ENCODE measurements around the gene UGT3A2.

The UGT3A2 gene

GRCh38 chr5:36068751-36069281 lies 2.1 kb upstream of the UGT3A2 start:
- no peaks in the 10 kb centered on the region for H3K36me3 ChIP-seq (ENCODE audit: insufficient read depth, low read length)
- peaks cover 33% of the 10 kb centered on the region for H3K27me3 ChIP-seq (ENCODE audit: insufficient read depth, low read length)
- no peaks in the 10 kb centered on the region for H3K9me3 ChIP-seq (ENCODE audit: low read length)
- H3K4me1 ChIP-seq (ENCODE audit: insufficient read depth, low read length) = peaks cover 3% of the 10 kb centered on the region
- no peak overlapping the region for H3K4me3 ChIP-seq (ENCODE audit: low read length)
- no peak overlapping the region for H2AFZ ChIP-seq (ENCODE audit: low read depth, low read length)

GRCh38 chr5:36066001-36066539 lies 612 bp downstream of the UGT3A2 start:
- H3K4me3 ChIP-seq (ENCODE audit: low read length) = peak overlapping the region; percentile 17

GRCh38 chr5:36060420-36060887 lies 6.2 kb downstream of the UGT3A2 start:
- H3K27me3 ChIP-seq (ENCODE audit: insufficient read depth, low read length) = peaks cover 7% of the 10 kb centered on the region
- H2AFZ ChIP-seq (ENCODE audit: low read depth, low read length) = no peak overlapping the region
- H3K4me1 ChIP-seq (ENCODE audit: insufficient read depth, low read length) = no peaks in the 10 kb centered on the region
- no peak overlapping the region for H3K4me3 ChIP-seq (ENCODE audit: low read length)
- no peaks in the 10 kb centered on the region for H3K9me3 ChIP-seq (ENCODE audit: low read length)
- no peaks in the 10 kb centered on the region for H3K36me3 ChIP-seq (ENCODE audit: insufficient read depth, low read length)

More at GRCh38 chr5:36066001-36066539, 612 bp downstream of the UGT3A2 start:
- Histone ChIP-seq H3K9me3 (ENCODE audit: low read length) (no peaks in the 10 kb centered on the region), H3K27me3 (ENCODE audit: insufficient read depth, low read length) (peaks cover 31% of the 10 kb centered on the region), H3K36me3 (ENCODE audit: insufficient read depth, low read length) (no peaks in the 10 kb centered on the region), H2AFZ (ENCODE audit: low read depth, low read length) (peak overlapping the region; percentile 75), H3K4me1 (ENCODE audit: insufficient read depth, low read length) (peaks cover 3% of the 10 kb centered on the region)

GRCh38 chr5:36059571-36060419 lies 6.9 kb downstream of the UGT3A2 start:
- Histone ChIP-seq H3K27me3 (ENCODE audit: insufficient read depth, low read length) (peaks cover under 1% of the 10 kb centered on the region), H2AFZ (ENCODE audit: low read depth, low read length) (no peak overlapping the region), H3K4me3 (ENCODE audit: low read length) (no peak overlapping the region), H3K4me1 (ENCODE audit: insufficient read depth, low read length) (no peaks in the 10 kb centered on the region), H3K36me3 (ENCODE audit: insufficient read depth, low read length) (no peaks in the 10 kb centered on the region), H3K9me3 (ENCODE audit: low read length) (no peaks in the 10 kb centered on the region)

GRCh38 chr5:36058776-36059175 lies 7.9 kb downstream of the UGT3A2 start:
- no peaks in the 10 kb centered on the region for H3K27me3 ChIP-seq (ENCODE audit: insufficient read depth, low read length)
- H3K4me3 ChIP-seq (ENCODE audit: low read length) = no peak overlapping the region
- H3K4me1 ChIP-seq (ENCODE audit: insufficient read depth, low read length) = no peaks in the 10 kb centered on the region
- H2AFZ ChIP-seq (ENCODE audit: low read depth, low read length) = no peak overlapping the region
- H3K36me3 ChIP-seq (ENCODE audit: insufficient read depth, low read length) = no peaks in the 10 kb centered on the region
- no peaks in the 10 kb centered on the region for H3K9me3 ChIP-seq (ENCODE audit: low read length)

- H3K9me3 ChIP-seq (ENCODE audit: low read length) = no peaks in the 10 kb centered on the region
- H3K27me3 ChIP-seq (ENCODE audit: insufficient read depth, low read length) = no peaks in the 10 kb centered on the region
- H3K4me3 ChIP-seq (ENCODE audit: low read length) = no peak overlapping the region
- no peaks in the 10 kb centered on the region for H3K36me3 ChIP-seq (ENCODE audit: insufficient read depth, low read length)
- no peak overlapping the region for H2AFZ ChIP-seq (ENCODE audit: low read depth, low read length)
- H3K4me1 ChIP-seq (ENCODE audit: insufficient read depth, low read length) = no peaks in the 10 kb centered on the region
Observed at GRCh38 chr5:36057386-36057785, 9.3 kb downstream of the UGT3A2 start.

- Histone ChIP-seq H3K27me3 (ENCODE audit: insufficient read depth, low read length) (no peaks in the 10 kb centered on the region), H3K36me3 (ENCODE audit: insufficient read depth, low read length) (no peaks in the 10 kb centered on the region), H3K4me3 (ENCODE audit: low read length) (no peak overlapping the region), H3K4me1 (ENCODE audit: insufficient read depth, low read length) (no peaks in the 10 kb centered on the region), H3K9me3 (ENCODE audit: low read length) (no peaks in the 10 kb centered on the region), H2AFZ (ENCODE audit: low read depth, low read length) (no peak overlapping the region)
Observed at GRCh38 chr5:36056422-36056821, 10.3 kb downstream of the UGT3A2 start.

- Histone ChIP-seq H3K27me3 (ENCODE audit: insufficient read depth, low read length) (no peaks in the 10 kb centered on the region), H3K4me3 (ENCODE audit: low read length) (no peak overlapping the region), H3K9me3 (ENCODE audit: low read length) (no peaks in the 10 kb centered on the region), H3K36me3 (ENCODE audit: insufficient read depth, low read length) (no peaks in the 10 kb centered on the region), H3K4me1 (ENCODE audit: insufficient read depth, low read length) (no peaks in the 10 kb centered on the region), H2AFZ (ENCODE audit: low read depth, low read length) (no peak overlapping the region)
Observed at GRCh38 chr5:36055984-36056383, 10.7 kb downstream of the UGT3A2 start.

- H3K4me3 ChIP-seq (ENCODE audit: low read length) = no peak overlapping the region
- H3K9me3 ChIP-seq (ENCODE audit: low read length) = no peaks in the 10 kb centered on the region
- H2AFZ ChIP-seq (ENCODE audit: low read depth, low read length) = no peak overlapping the region
- no peaks in the 10 kb centered on the region for H3K27me3 ChIP-seq (ENCODE audit: insufficient read depth, low read length)
- no peaks in the 10 kb centered on the region for H3K4me1 ChIP-seq (ENCODE audit: insufficient read depth, low read length)
- no peaks in the 10 kb centered on the region for H3K36me3 ChIP-seq (ENCODE audit: insufficient read depth, low read length)
Observed at GRCh38 chr5:36054647-36055046, 12.0 kb downstream of the UGT3A2 start.

- Histone ChIP-seq H3K36me3 (ENCODE audit: insufficient read depth, low read length) (no peaks in the 10 kb centered on the region), H3K9me3 (ENCODE audit: low read length) (no peaks in the 10 kb centered on the region), H3K4me1 (ENCODE audit: insufficient read depth, low read length) (no peaks in the 10 kb centered on the region), H3K27me3 (ENCODE audit: insufficient read depth, low read length) (no peaks in the 10 kb centered on the region), H3K4me3 (ENCODE audit: low read length) (no peak overlapping the region), H2AFZ (ENCODE audit: low read depth, low read length) (no peak overlapping the region)
Observed at GRCh38 chr5:36052538-36052937, 14.1 kb downstream of the UGT3A2 start.

GRCh38 chr5:36049949-36050348 lies 16.7 kb downstream of the UGT3A2 start:
- Histone ChIP-seq H3K27me3 (ENCODE audit: insufficient read depth, low read length) (no peaks in the 10 kb centered on the region), H3K9me3 (ENCODE audit: low read length) (no peaks in the 10 kb centered on the region), H2AFZ (ENCODE audit: low read depth, low read length) (no peak overlapping the region), H3K36me3 (ENCODE audit: insufficient read depth, low read length) (no peaks in the 10 kb centered on the region), H3K4me1 (ENCODE audit: insufficient read depth, low read length) (no peaks in the 10 kb centered on the region), H3K4me3 (ENCODE audit: low read length) (no peak overlapping the region)

GRCh38 chr5:36047384-36048160 lies 19.1 kb downstream of the UGT3A2 start:
- Histone ChIP-seq H3K4me3 (ENCODE audit: low read length) (no peak overlapping the region), H3K4me1 (ENCODE audit: insufficient read depth, low read length) (no peaks in the 10 kb centered on the region), H2AFZ (ENCODE audit: low read depth, low read length) (no peak overlapping the region), H3K27me3 (ENCODE audit: insufficient read depth, low read length) (no peaks in the 10 kb centered on the region), H3K9me3 (ENCODE audit: low read length) (no peaks in the 10 kb centered on the region), H3K36me3 (ENCODE audit: insufficient read depth, low read length) (no peaks in the 10 kb centered on the region)

GRCh38 chr5:36045895-36046294 lies 20.8 kb downstream of the UGT3A2 start:
- no peaks in the 10 kb centered on the region for H3K27me3 ChIP-seq (ENCODE audit: insufficient read depth, low read length)
- H3K36me3 ChIP-seq (ENCODE audit: insufficient read depth, low read length) = no peaks in the 10 kb centered on the region

More at GRCh38 chr5:36045895-36046294, 20.8 kb downstream of the UGT3A2 start:
- Histone ChIP-seq H3K4me1 (ENCODE audit: insufficient read depth, low read length) (no peaks in the 10 kb centered on the region), H3K9me3 (ENCODE audit: low read length) (no peaks in the 10 kb centered on the region), H3K4me3 (ENCODE audit: low read length) (no peak overlapping the region), H2AFZ (ENCODE audit: low read depth, low read length) (no peak overlapping the region)
